Measurements from ENCODE around the gene ACCS. TPM values are rescaled to one million over a fixed set of nuclear protein-coding genes. Genes with fewer than 3 reads are reported as not detected.

ACCS gene
- total RNA-seq, 4 donors from 2014 or later = 14.4 to 23.2 (median 20.1) TPM

GRCh38 chr11:44088871-44089270 lies 22.8 kb downstream of the ACCS start:
- Histone ChIP-seq H3K27ac (no peak overlapping the region), H3K36me3 (no peaks in the 10 kb centered on the region), H3K4me1 (no peaks in the 10 kb centered on the region), H3K4me3 (replicated peaks in 1 of 3) (no peak overlapping the region), H3K9me3 (no peaks in the 10 kb centered on the region), H3K27me3 (no peaks in the 10 kb centered on the region)
- intact Hi-C loops (cut with DNase I) = no loop called here
- no peak for TF ChIP-seq CTCF (IDR thresholded peaks at IDR 0.05)
- no peak for TF ChIP-seq POLR2A (IDR thresholded peaks at IDR 0.05)
- no peak for DNase-seq
- WGBS, 2 donors = 97 to 98% methylated on average over 4 of the region's 4 CpGs

GRCh38 chr11:44090539-44090938 lies 24.5 kb downstream of the ACCS start:
- TF ChIP-seq CTCF (IDR thresholded peaks at IDR 0.05) (no peak), POLR2A (IDR thresholded peaks at IDR 0.05) (no peak)
- WGBS, 2 donors = 72 to 85% methylated on average over 1 of the region's 1 CpG
- intact Hi-C loops (cut with DNase I) = no loop called here
- no peak overlapping the region for H3K4me3 ChIP-seq (replicated peaks in 1 of 3)
- H3K27me3 ChIP-seq = no peaks in the 10 kb centered on the region
- H3K36me3 ChIP-seq = no peaks in the 10 kb centered on the region
- no peak for DNase-seq
- H3K27ac ChIP-seq = no peak overlapping the region
- no peaks in the 10 kb centered on the region for H3K4me1 ChIP-seq
- H3K9me3 ChIP-seq = no peaks in the 10 kb centered on the region

- WGBS, 2 donors = 30% methylated on average over 11 of the region's 11 CpGs
- peaks cover 8 to 9% of the 10 kb centered on the region in 2 donors for H3K4me1 ChIP-seq
- H3K36me3 ChIP-seq = no peaks in the 10 kb centered on the region
- no peaks in the 10 kb centered on the region for H3K27me3 ChIP-seq
- intact Hi-C loops (cut with DNase I) = no loop called here
- H3K27ac ChIP-seq = no peak overlapping the region
- TF ChIP-seq CTCF (IDR thresholded peaks at IDR 0.05) (peak; percentile 58 to 88 (median 66)), POLR2A (IDR thresholded peaks at IDR 0.05) (no peak)
- no peak overlapping the region for H3K4me3 ChIP-seq (replicated peaks in 1 of 3)
- no peaks in the 10 kb centered on the region for H3K9me3 ChIP-seq
- peak; percentile 73 to 86 for DNase-seq
These were observed 28.3 kb downstream of the ACCS start for GRCh38 chr11:44094260-44094868.

- Histone ChIP-seq H3K9me3 (no peaks in the 10 kb centered on the region), H3K27ac (peak within 1 kb of the TSS in 2 of 3 donors; percentile 70 to 71), H3K27me3 (no peaks in the 10 kb centered on the region), H3K4me3 (replicated peaks in 1 of 3) (peak within 1 kb of the TSS; percentile 75 to 93 (median 77)), H3K36me3 (no peaks in the 10 kb centered on the region), H3K4me1 (peaks cover 8 to 9% of the 10 kb centered on the region in 2 donors)
- peak; percentile 87 to 91 for DNase-seq
- WGBS, 2 donors = 0 to 2% methylated on average over 26 to 33 of the region's 83 CpGs
- intact Hi-C loops (cut with DNase I) = no loop called here
- TF ChIP-seq POLR2A (IDR thresholded peaks at IDR 0.05) (peak in 1 of 2 donors; percentile 79), CTCF (IDR thresholded peaks at IDR 0.05) (peak; percentile 63 to 95 (median 84))
These were observed 29.7 kb downstream of the ACCS start, which contains the start of gene EXT2 for GRCh38 chr11:44095506-44096359. Gene EXT2 (plus strand): TSS chr11:44095678. CDS start chr11:44107713, 12,035 bp downstream.
